Activated T-cell treated with anti-CD3 and anti-CD28 coated beads, Interleukin-2, amount 50 U/mL, for 1 hour (primary cell): ENCODE measurements around the gene PRDM13.
"Not testable (repeated sequence)": the region's sequence is repeated elsewhere in the genome, so short reads cannot be mapped to it uniquely, and the experiment has no call there.

Experiments
- DNase-seq: peaks from one replicate; pipeline ENCODE4 v3.0.0-alpha.2; 2020

Gene PRDM13

DNA sequence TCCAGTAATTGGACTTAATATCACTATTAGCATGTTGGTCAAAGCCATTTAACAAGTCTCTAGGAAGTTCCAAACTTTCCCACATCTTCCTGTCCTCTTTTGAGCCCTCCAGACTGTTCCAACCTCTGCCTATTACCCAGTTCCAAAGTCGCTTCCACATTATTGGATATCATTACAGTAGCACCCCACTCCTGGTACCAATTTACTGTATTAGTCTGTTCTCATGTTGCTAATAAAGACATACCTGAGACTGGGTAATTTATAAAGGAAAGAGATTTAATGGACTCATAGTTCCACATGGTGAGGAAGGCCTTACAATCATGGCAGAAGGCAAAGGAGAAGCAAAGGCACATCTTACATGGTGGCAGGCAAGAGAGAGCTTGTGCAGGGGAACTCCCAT, 31.7 kb downstream of the PRDM13 start:
- DNase-seq: not testable (repeated sequence)

DNA sequence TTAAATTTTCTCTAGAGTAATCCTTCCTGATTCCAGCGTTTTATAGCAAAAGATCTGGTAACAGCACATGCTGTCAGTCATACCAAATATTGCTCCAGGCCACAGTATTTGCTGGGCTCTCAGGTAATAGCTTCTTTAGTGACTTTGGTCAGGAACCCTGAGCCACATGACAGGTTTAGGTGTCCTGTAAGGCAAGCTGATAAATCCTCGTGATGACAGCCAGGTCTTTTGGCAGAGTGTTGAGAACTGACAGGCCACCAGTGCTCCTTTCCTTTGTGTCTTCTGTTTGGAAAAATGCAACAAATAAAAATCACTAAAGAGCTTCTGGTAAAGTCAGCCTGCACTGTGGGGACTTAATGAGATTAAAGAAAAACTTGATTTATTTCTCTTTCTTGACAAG, 34.6 kb downstream of the PRDM13 start:
- DNase-seq: no peak

DNA sequence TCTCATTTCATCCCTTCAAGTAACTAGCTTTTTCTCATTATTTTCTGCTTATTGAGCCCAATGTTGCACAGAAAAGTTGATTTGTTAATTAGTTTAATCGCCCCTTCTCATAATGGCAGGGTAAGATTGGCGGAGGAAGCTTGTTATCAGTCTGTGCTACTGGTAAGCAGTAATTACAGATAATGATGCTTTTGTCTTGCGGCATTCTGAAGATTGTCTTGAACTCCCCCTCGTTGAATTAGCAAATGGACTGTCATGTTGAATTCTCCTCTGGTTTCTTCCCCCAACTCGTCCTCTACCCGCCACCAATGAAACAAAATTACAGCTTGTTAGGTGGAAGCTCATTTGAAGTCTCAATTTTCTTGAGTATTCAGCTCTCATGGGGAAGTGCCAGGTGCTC, 39.4 kb downstream of the PRDM13 start:
- DNase-seq: no peak

DNA sequence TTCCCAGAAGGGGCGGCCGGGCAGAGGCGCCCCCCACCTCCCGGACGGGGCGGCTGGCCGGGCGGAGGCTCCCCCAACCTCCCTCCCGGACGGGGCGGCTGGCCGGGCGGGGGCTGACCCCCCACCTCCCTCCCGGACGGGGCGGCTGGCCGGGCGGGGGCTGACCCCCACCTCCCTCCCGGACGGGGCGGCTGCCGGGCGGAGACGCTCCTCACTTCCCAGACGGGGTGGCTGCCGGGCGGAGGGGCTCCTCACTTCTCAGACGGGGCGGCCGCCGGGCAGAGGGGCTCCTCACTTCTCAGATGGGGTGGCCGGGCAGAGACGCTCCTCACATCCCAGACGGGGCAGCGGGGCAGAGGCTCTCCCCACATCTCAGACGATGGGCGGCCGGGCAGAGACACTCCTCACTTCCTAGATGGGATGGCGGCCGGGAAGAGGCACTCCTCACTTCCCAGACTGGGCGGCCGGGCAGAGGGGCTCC, 43.5 kb downstream of the PRDM13 start:
- DNase-seq: not testable (repeated sequence)

DNA sequence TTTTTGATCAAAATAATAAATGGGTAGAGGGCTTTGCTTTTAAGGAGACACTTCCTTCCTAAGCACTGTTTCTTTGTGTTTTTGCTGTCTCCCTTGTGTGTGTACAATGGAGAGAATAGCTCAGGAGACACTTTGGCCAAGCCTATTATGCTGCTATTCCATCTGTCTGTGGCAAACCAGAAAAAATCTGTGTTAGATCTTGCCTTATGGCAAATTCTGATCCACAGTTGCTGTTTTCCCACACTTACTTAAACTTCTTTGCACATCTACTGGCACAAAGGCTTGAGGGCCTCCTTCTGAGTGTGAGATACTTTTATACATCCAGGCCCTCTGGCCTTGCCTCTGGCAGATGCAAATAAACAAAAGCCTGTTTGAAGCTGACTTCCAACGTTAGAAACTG, 53.6 kb downstream of the PRDM13 start:
- no peak for DNase-seq

DNA sequence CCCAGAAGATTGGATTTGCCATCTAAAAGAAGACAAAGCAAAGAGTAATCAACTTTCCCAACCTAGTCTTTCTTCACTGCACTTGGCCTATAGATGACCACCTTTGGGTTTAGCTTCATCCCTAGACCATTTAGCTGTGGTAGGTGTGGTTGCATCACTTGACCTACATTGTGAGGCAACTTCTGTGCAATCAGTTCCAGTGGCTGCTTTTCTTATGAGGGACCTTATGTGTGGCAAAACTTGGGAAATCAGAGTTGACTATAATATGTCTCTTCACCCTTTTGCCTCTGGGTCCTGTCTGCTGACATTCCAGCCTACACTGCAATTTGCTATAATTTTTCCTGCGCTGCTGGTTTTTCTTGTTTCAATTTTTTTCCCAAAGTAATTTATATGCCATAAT, 55.2 kb downstream of the PRDM13 start:
- no peak for DNase-seq

DNA sequence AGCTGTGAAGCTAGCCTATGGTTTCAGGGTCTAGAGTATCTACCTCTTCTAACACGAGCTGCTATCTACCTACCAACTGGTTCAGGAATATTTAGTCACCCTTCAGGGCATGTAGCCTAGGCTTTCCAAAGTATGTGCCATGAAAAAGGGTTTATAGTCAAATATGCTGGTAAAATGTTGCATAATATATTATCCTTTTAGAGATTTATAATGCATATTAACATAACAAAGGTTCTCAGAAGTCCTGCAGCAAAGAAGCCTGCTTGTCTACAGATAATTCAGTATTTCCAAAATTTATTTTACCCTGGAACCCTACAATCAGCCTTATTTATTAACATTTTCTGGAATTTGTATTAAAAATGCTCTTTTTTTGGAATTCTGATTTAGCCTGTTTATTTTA, 56.0 kb downstream of the PRDM13 start:
- no peak for DNase-seq
